ENCODE measurements around the gene ERVFRD-1. TPM values are rescaled to one million over a fixed set of nuclear protein-coding genes. Genes with fewer than 3 reads are reported as not detected.

ERVFRD-1 gene
- total RNA-seq, 2 experiments from 2014 or later: not detected

DNA sequence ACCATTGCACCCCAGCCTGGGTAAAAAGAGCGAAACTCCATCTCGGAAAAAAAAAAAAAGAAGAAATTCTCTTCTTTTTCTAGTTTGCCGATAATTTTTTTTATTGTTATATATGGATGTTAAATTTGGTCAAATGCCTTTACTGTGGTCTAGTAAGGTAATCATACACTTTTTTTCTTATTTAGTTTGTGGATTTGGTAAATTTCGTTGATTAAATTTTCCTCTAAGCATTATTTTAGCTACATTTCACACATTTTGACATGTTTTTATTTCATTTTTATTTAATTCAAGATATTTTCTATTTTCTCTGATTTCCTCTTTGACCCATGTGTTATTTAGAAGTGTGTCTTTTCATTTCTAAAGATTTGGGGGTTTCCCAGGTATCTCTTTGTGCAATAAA is 49.4 kb downstream of the ERVFRD-1 start:
- no peaks in the 10 kb centered on the region for H3K36me3 Mint-ChIP-seq (ENCODE audit: low read depth)
- no peaks in the 10 kb centered on the region for H3K4me1 ChIP-seq (ENCODE audit: insufficient read depth, low read length)
- POLR2A ChIA-PET: no interaction called here
- H3K9me3 ChIP-seq (ENCODE audit: control insufficient read depth in 1 of 2, insufficient read depth in 1 of 2, low read length in 2 of 2): no peaks in the 10 kb centered on the region
- H3K36me3 ChIP-seq (ENCODE audit: insufficient read depth, low read length): no peaks in the 10 kb centered on the region
- no peak overlapping the region for H3K27ac ChIP-seq (ENCODE audit: low read depth in 1 of 2, low read length in 2 of 2)
- DNase-seq (no peak), ATAC-seq (ENCODE audit: poor library complexity) (no peak)
- H3K27me3 Mint-ChIP-seq: peaks cover 19% of the 10 kb centered on the region
- no peak overlapping the region for H3K4me3 Mint-ChIP-seq
- no peaks in the 10 kb centered on the region for H3K4me1 Mint-ChIP-seq (ENCODE audit: low read depth)
- CTCF ChIA-PET: interaction anchor here (0.7 to 1.8 kb wide), 2 partner anchors 15 to 82 kb away, joined by 3 to 4 read pairs; no protein-coding TSS in a partner anchor
- no peaks in the 10 kb centered on the region for H3K9me3 Mint-ChIP-seq
- no peaks in the 10 kb centered on the region for H3K27me3 ChIP-seq (ENCODE audit: control insufficient read depth in 1 of 2, insufficient read depth in 2 of 2, low read length in 2 of 2)
- H3K27ac Mint-ChIP-seq: no peak overlapping the region
- intact Hi-C loops (cut with DNase I, micrococcal nuclease): no loop called here
- TF ChIP-seq, protein P1, sequence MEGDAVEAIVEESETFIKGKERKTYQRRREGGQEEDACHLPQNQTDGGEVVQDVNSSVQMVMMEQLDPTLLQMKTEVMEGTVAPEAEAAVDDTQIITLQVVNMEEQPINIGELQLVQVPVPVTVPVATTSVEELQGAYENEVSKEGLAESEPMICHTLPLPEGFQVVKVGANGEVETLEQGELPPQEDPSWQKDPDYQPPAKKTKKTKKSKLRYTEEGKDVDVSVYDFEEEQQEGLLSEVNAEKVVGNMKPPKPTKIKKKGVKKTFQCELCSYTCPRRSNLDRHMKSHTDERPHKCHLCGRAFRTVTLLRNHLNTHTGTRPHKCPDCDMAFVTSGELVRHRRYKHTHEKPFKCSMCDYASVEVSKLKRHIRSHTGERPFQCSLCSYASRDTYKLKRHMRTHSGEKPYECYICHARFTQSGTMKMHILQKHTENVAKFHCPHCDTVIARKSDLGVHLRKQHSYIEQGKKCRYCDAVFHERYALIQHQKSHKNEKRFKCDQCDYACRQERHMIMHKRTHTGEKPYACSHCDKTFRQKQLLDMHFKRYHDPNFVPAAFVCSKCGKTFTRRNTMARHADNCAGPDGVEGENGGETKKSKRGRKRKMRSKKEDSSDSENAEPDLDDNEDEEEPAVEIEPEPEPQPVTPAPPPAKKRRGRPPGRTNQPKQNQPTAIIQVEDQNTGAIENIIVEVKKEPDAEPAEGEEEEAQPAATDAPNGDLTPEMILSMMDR (IDR thresholded peaks at IDR 0.05): no peak
- H3K4me3 ChIP-seq (ENCODE audit: low read length): no peak overlapping the region

DNA sequence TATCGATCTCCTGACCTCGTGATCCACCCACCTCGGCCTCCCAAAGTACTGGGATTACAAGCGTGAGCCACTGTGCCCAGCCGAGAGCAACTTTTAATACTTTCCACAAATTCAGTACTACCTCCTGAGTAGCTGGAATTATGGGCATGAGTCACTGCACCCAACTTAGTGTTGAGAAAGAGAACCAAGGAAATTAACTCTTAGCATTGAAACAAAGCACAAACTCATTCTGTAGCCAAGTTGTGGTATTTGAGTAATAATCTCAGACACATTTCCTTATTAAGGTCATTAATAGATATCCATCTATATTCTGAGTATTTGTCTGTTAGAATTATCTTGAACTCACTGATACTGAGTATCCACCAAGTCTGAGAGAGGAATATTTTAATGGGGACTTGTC is 53.1 kb downstream of the ERVFRD-1 start:
- Histone ChIP-seq H3K27me3 (ENCODE audit: control insufficient read depth in 1 of 2, insufficient read depth in 2 of 2, low read length in 2 of 2) (no peaks in the 10 kb centered on the region), H3K4me3 (ENCODE audit: low read length) (no peak overlapping the region), H3K9me3 (ENCODE audit: control insufficient read depth in 1 of 2, insufficient read depth in 1 of 2, low read length in 2 of 2) (no peaks in the 10 kb centered on the region), H3K36me3 (ENCODE audit: insufficient read depth, low read length) (no peaks in the 10 kb centered on the region), H3K4me1 (ENCODE audit: insufficient read depth, low read length) (no peaks in the 10 kb centered on the region), H3K27ac (ENCODE audit: low read depth in 1 of 2, low read length in 2 of 2) (no peak overlapping the region)
- ATAC-seq (ENCODE audit: poor library complexity) (no peak), DNase-seq (no peak)
- peaks cover 23% of the 10 kb centered on the region for H3K27me3 Mint-ChIP-seq
- H3K4me3 Mint-ChIP-seq: no peak overlapping the region
- no peaks in the 10 kb centered on the region for H3K9me3 Mint-ChIP-seq
- ChIA-PET POLR2A (no interaction called here), CTCF (no interaction called here)
- intact Hi-C loops (cut with DNase I, micrococcal nuclease): no loop called here
- H3K36me3 Mint-ChIP-seq (ENCODE audit: low read depth): no peaks in the 10 kb centered on the region
- TF ChIP-seq, protein P1 (IDR thresholded peaks at IDR 0.05): no peak
- H3K27ac Mint-ChIP-seq: no peak overlapping the region
- H3K4me1 Mint-ChIP-seq (ENCODE audit: low read depth): no peaks in the 10 kb centered on the region

DNA sequence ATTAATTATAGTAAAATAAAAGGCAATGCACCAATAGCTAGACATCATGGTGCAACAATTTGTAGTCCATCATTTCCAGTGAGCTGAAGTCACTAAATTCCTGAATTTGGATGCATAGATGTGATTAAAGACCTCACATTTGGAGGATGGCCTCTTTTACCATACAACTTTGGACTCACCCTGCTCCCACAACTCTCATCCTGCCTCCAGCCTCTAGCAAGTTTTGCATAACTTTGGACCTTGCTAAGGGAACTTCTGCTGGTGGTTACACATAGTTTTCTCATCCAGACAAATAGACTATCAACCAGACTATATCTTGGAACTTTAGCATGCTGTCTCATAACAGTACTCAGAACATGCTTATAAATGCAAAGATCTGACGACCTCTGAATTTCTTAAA is 54.7 kb downstream of the ERVFRD-1 start:
- ChIA-PET POLR2A (no interaction called here), CTCF (interaction anchor here (1.5 kb wide), 1 partner anchor 18 kb away, joined by 4 read pairs; no protein-coding TSS in a partner anchor)
- Mint-ChIP-seq H3K36me3 (ENCODE audit: low read depth) (no peaks in the 10 kb centered on the region), H3K27me3 (peaks cover 35% of the 10 kb centered on the region), H3K4me1 (ENCODE audit: low read depth) (no peaks in the 10 kb centered on the region), H3K4me3 (no peak overlapping the region), H3K27ac (no peak overlapping the region), H3K9me3 (no peaks in the 10 kb centered on the region)
- ATAC-seq (ENCODE audit: poor library complexity): no peak
- peaks cover 0 to 4% of the 10 kb centered on the region in 2 experiments for H3K27me3 ChIP-seq (ENCODE audit: control insufficient read depth in 1 of 2, insufficient read depth in 2 of 2, low read length in 2 of 2)
- no peak overlapping the region for H3K27ac ChIP-seq (ENCODE audit: low read depth in 1 of 2, low read length in 2 of 2)
- DNase-seq: no peak
- intact Hi-C loops (cut with DNase I, micrococcal nuclease): no loop called here
- H3K4me1 ChIP-seq (ENCODE audit: insufficient read depth, low read length): no peaks in the 10 kb centered on the region
- no peak overlapping the region for H3K4me3 ChIP-seq (ENCODE audit: low read length)
- TF ChIP-seq, protein P1 (IDR thresholded peaks at IDR 0.05): no peak
- no peaks in the 10 kb centered on the region for H3K9me3 ChIP-seq (ENCODE audit: control insufficient read depth in 1 of 2, insufficient read depth in 1 of 2, low read length in 2 of 2)
- H3K36me3 ChIP-seq (ENCODE audit: insufficient read depth, low read length): no peaks in the 10 kb centered on the region
